ENCODE data around the gene SH2D4B. TPM values are rescaled to one million over a fixed set of nuclear protein-coding genes. Genes with fewer than 3 reads are reported as not detected.

SH2D4B gene
- total RNA-seq, 1 donor from 2014 or later = 0.17 TPM

GRCh38 chr10:80614576-80615416, 77.1 kb downstream of the SH2D4B start:
- intact Hi-C loops (cut with micrococcal nuclease) = no loop called here

GRCh38 chr10:80617807-80618206, 80.1 kb downstream of the SH2D4B start:
- intact Hi-C loops (cut with micrococcal nuclease) = no loop called here

GRCh38 chr10:80619036-80619435, 81.3 kb downstream of the SH2D4B start:
- intact Hi-C loops (cut with micrococcal nuclease) = no loop called here

GRCh38 chr10:80622153-80622552, 84.5 kb downstream of the SH2D4B start:
- intact Hi-C loops (cut with micrococcal nuclease) = no loop called here

- intact Hi-C loops (cut with micrococcal nuclease) = no loop called here
Measured at GRCh38 chr10:80630324-80630723, 92.6 kb downstream of the SH2D4B start.

- intact Hi-C loops (cut with micrococcal nuclease) = no loop called here
Measured at GRCh38 chr10:80632742-80633141, 95.0 kb downstream of the SH2D4B start.

GRCh38 chr10:80633383-80633860, 95.7 kb downstream of the SH2D4B start:
- intact Hi-C loops (cut with micrococcal nuclease) = no loop called here

- intact Hi-C loops (cut with micrococcal nuclease) = no loop called here
Measured at GRCh38 chr10:80633910-80634309, 96.2 kb downstream of the SH2D4B start.

- intact Hi-C loops (cut with micrococcal nuclease) = no loop called here
Measured at GRCh38 chr10:80642661-80643060, 105.0 kb downstream of the SH2D4B start.

GRCh38 chr10:80646366-80646765, 108.7 kb downstream of the SH2D4B start:
- intact Hi-C loops (cut with micrococcal nuclease) = no loop called here

GRCh38 chr10:80647173-80647833, 109.6 kb downstream of the SH2D4B start:
- intact Hi-C loops (cut with micrococcal nuclease) = no loop called here

- intact Hi-C loops (cut with micrococcal nuclease) = no loop called here
Measured at GRCh38 chr10:80648106-80648505, 110.4 kb downstream of the SH2D4B start.

GRCh38 chr10:80649183-80649582, 111.5 kb downstream of the SH2D4B start:
- intact Hi-C loops (cut with micrococcal nuclease) = no loop called here

GRCh38 chr10:80655898-80656297, 118.2 kb downstream of the SH2D4B start:
- intact Hi-C loops (cut with micrococcal nuclease) = no loop called here

- intact Hi-C loops (cut with micrococcal nuclease) = no loop called here
Measured at GRCh38 chr10:80658068-80658467, 120.4 kb downstream of the SH2D4B start.

GRCh38 chr10:80659289-80659688, 121.6 kb downstream of the SH2D4B start:
- intact Hi-C loops (cut with micrococcal nuclease) = no loop called here

GRCh38 chr10:80660266-80660665, 122.6 kb downstream of the SH2D4B start:
- intact Hi-C loops (cut with micrococcal nuclease) = loop anchor here (5.0 kb wide), 1 partner anchor 218 kb away; no protein-coding TSS in a partner anchor

- intact Hi-C loops (cut with micrococcal nuclease) = loop anchor here (5.0 kb wide), 1 partner anchor 218 kb away; no protein-coding TSS in a partner anchor
Measured at GRCh38 chr10:80660736-80661135, 123.0 kb downstream of the SH2D4B start.

GRCh38 chr10:80661526-80661925, 123.8 kb downstream of the SH2D4B start:
- intact Hi-C loops (cut with micrococcal nuclease) = loop anchor here (5.0 kb wide), 1 partner anchor 219 kb away; no protein-coding TSS in a partner anchor

- intact Hi-C loops (cut with micrococcal nuclease) = loop anchor here (5.0 kb wide), 1 partner anchor 220 kb away; no protein-coding TSS in a partner anchor
Measured at GRCh38 chr10:80662429-80663261, 124.9 kb downstream of the SH2D4B start.

GRCh38 chr10:80664071-80664680, 126.5 kb downstream of the SH2D4B start:
- intact Hi-C loops (cut with micrococcal nuclease) = loop anchor here (1.0 to 5.0 kb wide), 2 partner anchors 222 to 260 kb away; no protein-coding TSS in a partner anchor
